DMS114 treated with DMSO at 0.1 percent for 48 hours (cell line): ENCODE results near the gene SETD9.

Experiments used
- DNase-seq: peaks from one replicate; lab custom pipeline; 2025; ENCODE audit not compliant: unreplicated experiment; lab: John Stamatoyannopoulos, UW

Gene SETD9

GRCh38 chr5:56909294-56910209 is at the start of gene SETD9:
Gene SETD9, plus strand, starts transcription at chr5:56909596. Its CDS starts 50 bp downstream, at chr5:56909646.
- peak; percentile 92 for DNase-seq

GRCh38 chr5:56861893-56862485 is 47.4 kb upstream of the SETD9 start:
- DNase-seq, result no peak

GRCh38 chr5:56862909-56863308 is 46.5 kb upstream of the SETD9 start:
- no peak for DNase-seq

- DNase-seq, result no peak
These were observed 37.6 kb upstream of the SETD9 start for GRCh38 chr5:56871777-56872176.

GRCh38 chr5:56873056-56873455 is 36.3 kb upstream of the SETD9 start:
- DNase-seq, result no peak

GRCh38 chr5:56876327-56876726 is 33.1 kb upstream of the SETD9 start:
- no peak for DNase-seq

- DNase-seq, result no peak
These were observed 27.8 kb upstream of the SETD9 start for GRCh38 chr5:56881571-56881970.

- DNase-seq, result no peak
These were observed 16.0 kb upstream of the SETD9 start for GRCh38 chr5:56893251-56893951.

GRCh38 chr5:56896763-56897162 is 12.6 kb upstream of the SETD9 start:
- DNase-seq, result no peak

- no peak for DNase-seq
These were observed 11.2 kb upstream of the SETD9 start for GRCh38 chr5:56898213-56898612.

- DNase-seq, result no peak
These were observed 9.0 kb upstream of the SETD9 start for GRCh38 chr5:56900395-56900794.

- peak; percentile 25 for DNase-seq
These were observed 8.4 kb upstream of the SETD9 start for GRCh38 chr5:56900858-56901578.

GRCh38 chr5:56908942-56909293 is 478 bp upstream of the SETD9 start:
- DNase-seq, result peak; percentile 46

GRCh38 chr5:56910210-56910965 is 992 bp downstream of the SETD9 start:
- no peak for DNase-seq

GRCh38 chr5:56913766-56914165 is 4.4 kb downstream of the SETD9 start:
- DNase-seq, result no peak

- no peak for DNase-seq
These were observed 5.3 kb downstream of the SETD9 start for GRCh38 chr5:56914678-56915077.

- no peak for DNase-seq
These were observed 8.1 kb downstream of the SETD9 start for GRCh38 chr5:56917534-56917933.

- no peak for DNase-seq
These were observed 8.7 kb downstream of the SETD9 start for GRCh38 chr5:56918054-56918453.

GRCh38 chr5:56919942-56920662 is 10.7 kb downstream of the SETD9 start:
- no peak for DNase-seq

GRCh38 chr5:56922922-56923321 is 13.5 kb downstream of the SETD9 start:
- DNase-seq, result no peak
